Activated CD4-positive, alpha-beta T cell treated with anti-CD3 and anti-CD28 coated beads, Interleukin-2, amount 10 ng/mL, durations not matched to agents 24 days and 14 days (primary cell): ENCODE data around the gene BTBD9. TPM values are rescaled to one million over a fixed set of nuclear protein-coding genes. Genes with fewer than 3 reads are reported as not detected.
A peak's percentile ranks its signal among the peaks of the same experiment; 100 is the strongest.

ENCODE experiments used
- DNase-seq: peaks from one replicate; pipeline ENCODE4 v3.0.0; 2022
- H3K27ac Mint-ChIP-seq: one replicate; pipeline ENCODE4 v1.8.0; 2022; ENCODE audit warnings: mild to moderate bottlenecking, mixed read lengths
- H3K27me3 Mint-ChIP-seq: one replicate; pipeline ENCODE4 v1.8.0; 2022; ENCODE audit warnings: mixed read lengths
- H3K36me3 Mint-ChIP-seq: one replicate; pipeline ENCODE4 v1.8.0; 2022; ENCODE audit warnings: low read depth, mild to moderate bottlenecking, mixed read lengths
- H3K4me1 Mint-ChIP-seq: one replicate; pipeline ENCODE4 v1.8.0; 2021; ENCODE audit warnings: mixed read lengths
- H3K4me3 Mint-ChIP-seq: one replicate; pipeline ENCODE4 v1.8.0; 2022; ENCODE audit warnings: mild to moderate bottlenecking, moderate library complexity, mixed read lengths
- H3K9me3 Mint-ChIP-seq: one replicate; pipeline ENCODE4 v1.8.0; 2021; ENCODE audit warnings: mixed read lengths
- intact Hi-C: fragments of 100-400 bp; cut with micrococcal nuclease; formaldehyde crosslinking; loops from one replicate; pipeline ENCODE4 v1.15.1; 2023
- total RNA-seq: library from RNA; stranded (reverse); gene quantifications from 2 replicates; pipeline ENCODE4 v1.2.3, GENCODE V29; 2022

The BTBD9 gene
- total RNA-seq, 1 donor from 2014 or later = 12.4 TPM

- Mint-ChIP-seq H3K9me3 (no peaks in the 10 kb centered on the region), H3K36me3 (peaks cover 43% of the 10 kb centered on the region), H3K4me3 (peak overlapping the region; percentile 29), H3K4me1 (peaks cover 33% of the 10 kb centered on the region), H3K27ac (peak overlapping the region; percentile 29), H3K27me3 (no peaks in the 10 kb centered on the region)
- intact Hi-C loops = loop anchor here (2.0 to 5.0 kb wide), 3 partner anchors 36 to 181 kb away; partner anchors contain the start of genes BTBD9 and DNAH8
- DNase-seq = peak; percentile 65
Observed at GRCh38 chr6:38673397-38674165, 33.9 kb upstream of the BTBD9 start.

GRCh38 chr6:38671885-38672467 lies 32.2 kb upstream of the BTBD9 start:
- Mint-ChIP-seq H3K4me3 (no peak overlapping the region), H3K27ac (no peak overlapping the region), H3K27me3 (no peaks in the 10 kb centered on the region), H3K4me1 (peaks cover 27% of the 10 kb centered on the region), H3K36me3 (peaks cover 33% of the 10 kb centered on the region), H3K9me3 (no peaks in the 10 kb centered on the region)
- intact Hi-C loops = loop anchor here (2.0 to 5.0 kb wide), 3 partner anchors 35 to 180 kb away; partner anchors contain the start of genes BTBD9 and DNAH8
- peak; percentile 81 for DNase-seq

- DNase-seq = no peak
- Mint-ChIP-seq H3K4me3 (no peak overlapping the region), H3K36me3 (no peaks in the 10 kb centered on the region), H3K9me3 (no peaks in the 10 kb centered on the region), H3K27me3 (no peaks in the 10 kb centered on the region), H3K4me1 (peaks cover 2% of the 10 kb centered on the region), H3K27ac (no peak overlapping the region)
- intact Hi-C loops = no loop called here
Observed at GRCh38 chr6:38658418-38659167, 18.9 kb upstream of the BTBD9 start.

GRCh38 chr6:38656896-38657295 lies 17.2 kb upstream of the BTBD9 start:
- no peak overlapping the region for H3K4me3 Mint-ChIP-seq
- no peaks in the 10 kb centered on the region for H3K27me3 Mint-ChIP-seq
- H3K4me1 Mint-ChIP-seq = peaks cover 2% of the 10 kb centered on the region
- DNase-seq = no peak
- no peak overlapping the region for H3K27ac Mint-ChIP-seq
- no peaks in the 10 kb centered on the region for H3K9me3 Mint-ChIP-seq
- no peaks in the 10 kb centered on the region for H3K36me3 Mint-ChIP-seq
- intact Hi-C loops = no loop called here

- Mint-ChIP-seq H3K4me3 (no peak overlapping the region), H3K27me3 (no peaks in the 10 kb centered on the region), H3K27ac (no peak overlapping the region), H3K9me3 (no peaks in the 10 kb centered on the region), H3K4me1 (peaks cover 2% of the 10 kb centered on the region), H3K36me3 (no peaks in the 10 kb centered on the region)
- no peak for DNase-seq
- intact Hi-C loops = no loop called here
Observed at GRCh38 chr6:38654263-38654662, 14.5 kb upstream of the BTBD9 start.

GRCh38 chr6:38651121-38651784 lies 11.5 kb upstream of the BTBD9 start:
- Mint-ChIP-seq H3K4me1 (no peaks in the 10 kb centered on the region), H3K27ac (no peak overlapping the region), H3K36me3 (no peaks in the 10 kb centered on the region), H3K4me3 (no peak overlapping the region), H3K27me3 (no peaks in the 10 kb centered on the region), H3K9me3 (no peaks in the 10 kb centered on the region)
- no peak for DNase-seq
- intact Hi-C loops = no loop called here

- Mint-ChIP-seq H3K4me3 (no peak overlapping the region), H3K36me3 (no peaks in the 10 kb centered on the region), H3K27me3 (no peaks in the 10 kb centered on the region), H3K4me1 (no peaks in the 10 kb centered on the region), H3K9me3 (no peaks in the 10 kb centered on the region), H3K27ac (no peak overlapping the region)
- no peak for DNase-seq
- intact Hi-C loops = no loop called here
Observed at GRCh38 chr6:38650207-38650752, 10.6 kb upstream of the BTBD9 start.

- DNase-seq = no peak
- H3K36me3 Mint-ChIP-seq = no peaks in the 10 kb centered on the region
- H3K27me3 Mint-ChIP-seq = no peaks in the 10 kb centered on the region
- no peaks in the 10 kb centered on the region for H3K4me1 Mint-ChIP-seq
- no peak overlapping the region for H3K27ac Mint-ChIP-seq
- no peaks in the 10 kb centered on the region for H3K9me3 Mint-ChIP-seq
- intact Hi-C loops = no loop called here
- H3K4me3 Mint-ChIP-seq = no peak overlapping the region
Observed at GRCh38 chr6:38649744-38650143, 10.0 kb upstream of the BTBD9 start.

- Mint-ChIP-seq H3K27me3 (no peaks in the 10 kb centered on the region), H3K4me1 (no peaks in the 10 kb centered on the region), H3K4me3 (no peak overlapping the region), H3K27ac (no peak overlapping the region), H3K36me3 (no peaks in the 10 kb centered on the region), H3K9me3 (no peaks in the 10 kb centered on the region)
- no peak for DNase-seq
- intact Hi-C loops = no loop called here
Observed at GRCh38 chr6:38648629-38649028, 8.9 kb upstream of the BTBD9 start.

GRCh38 chr6:38646166-38646878 lies 6.6 kb upstream of the BTBD9 start:
- Mint-ChIP-seq H3K4me3 (no peak overlapping the region), H3K27me3 (no peaks in the 10 kb centered on the region), H3K36me3 (peaks cover 2% of the 10 kb centered on the region), H3K9me3 (no peaks in the 10 kb centered on the region), H3K4me1 (peaks cover 5% of the 10 kb centered on the region), H3K27ac (no peak overlapping the region)
- DNase-seq = no peak
- intact Hi-C loops = no loop called here

GRCh38 chr6:38644951-38645350 lies 5.2 kb upstream of the BTBD9 start:
- Mint-ChIP-seq H3K36me3 (peaks cover 2% of the 10 kb centered on the region), H3K4me1 (peaks cover 14% of the 10 kb centered on the region), H3K9me3 (no peaks in the 10 kb centered on the region), H3K4me3 (no peak overlapping the region), H3K27me3 (no peaks in the 10 kb centered on the region), H3K27ac (no peak overlapping the region)
- intact Hi-C loops = no loop called here
- DNase-seq = no peak

- Mint-ChIP-seq H3K27me3 (no peaks in the 10 kb centered on the region), H3K4me3 (peak overlapping the region; percentile 90), H3K9me3 (no peaks in the 10 kb centered on the region), H3K36me3 (peaks cover 2% of the 10 kb centered on the region), H3K27ac (peak overlapping the region; percentile 88), H3K4me1 (peaks cover 38% of the 10 kb centered on the region)
- DNase-seq = no peak
- intact Hi-C loops = no loop called here
Observed at GRCh38 chr6:38640216-38640909, 634 bp upstream of the BTBD9 start.
